Mucosa of stomach (tissue), 1 donor: ENCODE results near the gene P3R3URF.

ENCODE experiments used
- H3K27me3 ChIP-seq: one replicate; pipeline ENCODE4 v1.7.0; 2013; ENCODE audit warnings: mild to moderate bottlenecking, low read length; ENCODE audit not compliant: control insufficient read depth, insufficient read depth
- H3K36me3 ChIP-seq: one replicate; pipeline ENCODE4 v1.7.0; 2013; ENCODE audit warnings: low read length; ENCODE audit not compliant: control insufficient read depth, insufficient read depth
- H3K4me1 ChIP-seq: one replicate; pipeline ENCODE4 v1.7.0; 2013; ENCODE audit warnings: mild to moderate bottlenecking, low read length; ENCODE audit not compliant: control insufficient read depth, insufficient read depth
- H3K4me3 ChIP-seq: one replicate; pipeline ENCODE4 v1.7.0; 2013; ENCODE audit warnings: low read length
- H3K9ac ChIP-seq: one replicate; pipeline ENCODE4 v1.7.0; 2013; ENCODE audit warnings: mild to moderate bottlenecking, low read length, moderate library complexity
- H3K9me3 ChIP-seq: one replicate; pipeline ENCODE4 v1.7.0; 2013; ENCODE audit warnings: mild to moderate bottlenecking, low read length, moderate library complexity; ENCODE audit not compliant: control insufficient read depth
- donor health status: Pancreatic carcinoma.

P3R3URF gene

GRCh38 chr1:46159516-46159915 lies 16.8 kb downstream of the P3R3URF start:
- Histone ChIP-seq H3K9ac (no peak overlapping the region), H3K27me3 (no peaks in the 10 kb centered on the region), H3K4me1 (no peaks in the 10 kb centered on the region), H3K4me3 (no peak overlapping the region), H3K36me3 (no peaks in the 10 kb centered on the region), H3K9me3 (no peaks in the 10 kb centered on the region)

GRCh38 chr1:46158312-46159281 lies 17.7 kb downstream of the P3R3URF start:
- H3K4me3 ChIP-seq: no peak overlapping the region
- H3K9me3 ChIP-seq: no peaks in the 10 kb centered on the region
- H3K36me3 ChIP-seq: no peaks in the 10 kb centered on the region
- no peak overlapping the region for H3K9ac ChIP-seq
- H3K4me1 ChIP-seq: no peaks in the 10 kb centered on the region
- H3K27me3 ChIP-seq: no peaks in the 10 kb centered on the region

- H3K9me3 ChIP-seq: no peaks in the 10 kb centered on the region
- H3K4me1 ChIP-seq: no peaks in the 10 kb centered on the region
- H3K27me3 ChIP-seq: no peaks in the 10 kb centered on the region
- no peaks in the 10 kb centered on the region for H3K36me3 ChIP-seq
- no peak overlapping the region for H3K4me3 ChIP-seq
- no peak overlapping the region for H3K9ac ChIP-seq
Observed at GRCh38 chr1:46157916-46158311, 18.4 kb downstream of the P3R3URF start.

DNA sequence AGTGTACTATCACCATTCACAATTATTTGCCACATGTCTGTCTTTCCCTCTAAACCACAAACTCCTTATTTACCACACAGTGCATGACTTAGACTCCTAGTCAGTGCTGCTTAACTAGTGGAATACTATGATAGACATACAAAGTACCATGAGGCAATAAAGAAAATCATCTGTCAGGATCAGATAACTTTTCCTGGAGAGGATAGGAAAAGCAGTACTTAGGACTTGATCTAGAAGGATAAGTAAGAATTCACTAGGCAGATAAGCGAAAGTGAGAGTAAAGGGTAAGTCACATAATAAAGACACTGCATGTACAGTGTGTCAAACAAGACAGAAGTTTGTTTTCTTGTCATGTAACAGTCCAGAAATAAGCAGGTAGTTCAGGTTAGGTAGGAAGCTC lies 22.6 kb downstream of the P3R3URF start:
- H3K4me1 ChIP-seq: no peaks in the 10 kb centered on the region
- H3K9me3 ChIP-seq: no peaks in the 10 kb centered on the region
- no peak overlapping the region for H3K9ac ChIP-seq
- no peak overlapping the region for H3K4me3 ChIP-seq
- no peaks in the 10 kb centered on the region for H3K27me3 ChIP-seq
- no peaks in the 10 kb centered on the region for H3K36me3 ChIP-seq

DNA sequence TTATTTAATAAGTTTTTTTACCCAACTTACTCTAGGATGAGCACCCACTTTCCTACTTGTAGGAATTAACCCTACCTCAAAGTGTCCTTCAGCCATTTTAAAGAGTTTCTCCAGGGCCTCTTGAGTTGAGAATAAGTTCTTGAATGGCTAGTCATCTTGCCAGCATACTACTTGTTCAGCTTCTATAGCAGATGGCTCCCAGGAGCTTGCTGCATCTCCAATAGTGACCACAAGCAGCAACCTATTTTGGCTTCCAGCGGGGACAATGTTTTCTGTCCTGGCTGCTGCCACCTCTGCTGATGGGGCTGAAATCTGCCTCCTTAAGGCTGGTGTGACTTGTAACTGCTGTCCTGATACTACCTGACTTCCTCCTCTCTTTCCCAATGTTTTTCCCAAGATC lies 23.1 kb downstream of the P3R3URF start:
- no peaks in the 10 kb centered on the region for H3K27me3 ChIP-seq
- H3K4me3 ChIP-seq: no peak overlapping the region
- H3K4me1 ChIP-seq: no peaks in the 10 kb centered on the region
- no peaks in the 10 kb centered on the region for H3K9me3 ChIP-seq
- no peaks in the 10 kb centered on the region for H3K36me3 ChIP-seq
- H3K9ac ChIP-seq: no peak overlapping the region

- H3K36me3 ChIP-seq: no peaks in the 10 kb centered on the region
- H3K9me3 ChIP-seq: no peaks in the 10 kb centered on the region
- H3K4me3 ChIP-seq: no peak overlapping the region
- no peaks in the 10 kb centered on the region for H3K27me3 ChIP-seq
- H3K9ac ChIP-seq: no peak overlapping the region
- H3K4me1 ChIP-seq: no peaks in the 10 kb centered on the region
Observed at GRCh38 chr1:46152016-46152415, 24.3 kb downstream of the P3R3URF start.

GRCh38 chr1:46150085-46150484 lies 26.2 kb downstream of the P3R3URF start:
- H3K9ac ChIP-seq: no peak overlapping the region
- H3K4me3 ChIP-seq: no peak overlapping the region
- no peaks in the 10 kb centered on the region for H3K4me1 ChIP-seq
- H3K27me3 ChIP-seq: no peaks in the 10 kb centered on the region
- H3K36me3 ChIP-seq: no peaks in the 10 kb centered on the region
- H3K9me3 ChIP-seq: no peaks in the 10 kb centered on the region

DNA sequence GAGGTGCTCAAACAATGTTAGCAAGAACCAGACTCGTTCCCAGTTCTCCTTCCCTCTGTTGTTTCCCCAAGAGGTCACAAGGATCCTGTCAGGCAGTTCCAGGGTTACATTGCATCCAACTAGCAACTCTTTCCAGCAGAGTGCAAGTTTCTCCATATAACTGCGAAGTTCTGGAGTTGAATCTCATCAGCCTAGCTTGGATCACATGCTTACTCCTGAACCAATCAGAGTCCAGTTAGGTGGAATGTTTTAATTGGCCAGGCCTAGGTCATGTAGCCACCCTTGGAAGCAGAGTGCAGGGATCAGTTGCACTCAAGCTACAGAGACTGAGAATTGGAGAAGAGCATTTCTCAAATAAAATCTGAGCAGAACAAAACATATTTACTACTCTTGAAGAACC lies 28.0 kb downstream of the P3R3URF start:
- Histone ChIP-seq H3K27me3 (no peaks in the 10 kb centered on the region), H3K36me3 (no peaks in the 10 kb centered on the region), H3K4me1 (no peaks in the 10 kb centered on the region), H3K9me3 (no peaks in the 10 kb centered on the region), H3K4me3 (no peak overlapping the region), H3K9ac (no peak overlapping the region)

DNA sequence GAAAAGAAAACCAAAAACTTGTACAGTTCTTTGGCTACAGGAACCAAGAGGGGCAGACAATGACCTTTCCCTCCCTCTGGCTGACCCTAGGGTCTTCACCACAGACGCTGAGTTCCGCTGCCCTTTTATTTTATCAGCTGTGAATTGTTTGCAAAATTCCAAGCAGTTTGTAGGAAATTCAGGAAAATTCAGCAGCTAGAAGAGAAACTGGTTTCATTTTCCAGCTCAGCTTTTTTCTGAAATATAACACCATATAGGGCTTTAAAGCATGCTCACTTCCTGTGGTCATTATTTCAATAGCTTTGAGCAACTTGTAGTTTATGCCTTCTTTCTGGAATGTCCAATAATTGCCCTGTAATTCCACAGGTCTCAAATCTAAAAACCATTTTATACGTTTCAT lies 38.4 kb downstream of the P3R3URF start:
- Histone ChIP-seq H3K4me1 (peaks cover 4% of the 10 kb centered on the region), H3K9ac (no peak overlapping the region), H3K4me3 (no peak overlapping the region)

DNA sequence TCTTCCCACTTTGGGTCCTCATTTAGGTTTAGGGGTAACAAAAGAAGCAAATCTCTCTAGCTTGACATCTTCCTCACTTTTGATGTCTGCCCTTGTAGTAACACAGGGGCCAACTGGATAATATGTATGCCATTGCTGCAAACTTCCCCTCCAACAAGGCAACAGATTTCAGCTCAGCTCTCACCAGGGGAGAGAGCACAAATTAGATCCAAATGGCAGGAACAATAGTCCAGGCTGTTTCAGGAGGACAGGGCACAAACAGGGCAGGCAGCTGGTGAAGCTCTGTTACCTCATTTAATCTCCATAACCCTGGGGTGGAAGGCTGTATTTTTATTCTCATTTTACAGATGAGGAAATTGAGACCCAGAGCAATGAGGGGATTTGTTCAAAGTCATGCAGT lies 39.6 kb downstream of the P3R3URF start:
- H3K4me1 ChIP-seq: peaks cover 4% of the 10 kb centered on the region
- no peak overlapping the region for H3K4me3 ChIP-seq
- H3K9me3 ChIP-seq: no peaks in the 10 kb centered on the region
- no peaks in the 10 kb centered on the region for H3K27me3 ChIP-seq
- no peak overlapping the region for H3K9ac ChIP-seq
- no peaks in the 10 kb centered on the region for H3K36me3 ChIP-seq

More for the DNA sequence above, 38.4 kb downstream of the P3R3URF start:
- Histone ChIP-seq H3K36me3 (no peaks in the 10 kb centered on the region), H3K27me3 (no peaks in the 10 kb centered on the region), H3K9me3 (no peaks in the 10 kb centered on the region)

DNA sequence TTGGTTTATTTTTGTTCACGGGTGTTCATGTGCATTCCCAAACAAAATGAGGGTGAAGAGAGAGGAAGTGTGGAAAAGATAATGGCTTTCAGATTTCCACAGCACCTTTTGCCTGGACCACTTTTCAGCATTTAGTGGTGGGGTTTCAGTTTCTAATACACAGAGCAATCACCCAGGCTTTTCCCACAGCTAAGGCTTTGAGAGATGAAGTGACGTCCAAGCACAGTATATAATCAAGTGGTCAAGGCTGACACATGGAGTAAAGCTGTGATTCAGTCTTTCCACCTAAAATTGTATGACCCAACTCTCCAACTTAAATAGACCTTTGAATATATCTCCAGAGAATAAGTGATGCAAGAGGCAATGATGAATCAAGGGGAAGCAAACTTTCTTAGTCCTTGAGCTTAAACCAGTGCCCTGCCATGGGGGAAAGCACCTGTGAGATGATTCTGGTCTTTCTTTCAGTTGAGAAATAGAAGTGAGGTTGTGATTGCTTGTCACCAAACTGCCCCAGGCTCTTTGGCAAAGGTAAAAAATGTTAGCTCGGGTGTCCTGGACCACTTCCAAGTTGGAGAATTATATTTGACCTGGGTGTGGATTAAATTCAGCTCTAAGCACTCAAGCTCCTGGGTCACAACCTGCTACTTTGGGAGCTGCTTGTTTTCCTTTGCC lies 41.5 kb downstream of the P3R3URF start:
- Histone ChIP-seq H3K36me3 (no peaks in the 10 kb centered on the region), H3K4me1 (peaks cover 4% of the 10 kb centered on the region), H3K9ac (no peak overlapping the region), H3K4me3 (no peak overlapping the region), H3K9me3 (no peaks in the 10 kb centered on the region), H3K27me3 (peaks cover 8% of the 10 kb centered on the region)

DNA sequence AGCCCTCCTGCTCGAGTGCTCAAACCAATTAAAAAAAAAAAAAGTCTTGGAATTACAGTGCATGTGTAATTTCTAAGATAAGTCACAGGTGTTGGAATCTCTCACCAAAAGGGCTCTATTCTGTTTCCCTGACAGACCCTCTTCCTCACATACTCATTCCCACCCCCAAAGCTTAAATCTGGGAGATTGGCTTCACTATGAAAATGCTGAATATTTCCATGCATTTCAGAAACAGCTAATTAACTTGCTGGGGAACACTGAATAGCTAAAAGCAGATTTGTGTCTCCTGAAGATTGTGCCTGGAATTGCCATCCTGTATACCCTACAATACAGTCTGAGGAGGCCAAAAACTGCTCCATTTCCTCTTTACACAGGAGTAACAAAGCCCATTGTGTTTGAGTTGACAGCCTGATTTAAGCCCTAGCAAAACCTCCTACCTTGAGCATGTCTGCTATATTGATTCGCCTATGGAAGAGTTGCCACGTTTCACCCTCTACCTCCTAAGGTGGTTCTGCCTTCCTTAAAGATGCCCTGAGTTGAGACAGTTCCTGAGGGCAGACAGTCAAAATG lies 42.4 kb downstream of the P3R3URF start:
- Histone ChIP-seq H3K9me3 (no peaks in the 10 kb centered on the region), H3K9ac (peak overlapping the region; percentile 74), H3K4me3 (peak overlapping the region; percentile 82), H3K27me3 (peaks cover 8% of the 10 kb centered on the region), H3K4me1 (peaks cover 4% of the 10 kb centered on the region), H3K36me3 (no peaks in the 10 kb centered on the region)
